ENCODE data around the gene MTFR1L. TPM values are rescaled to one million over a fixed set of nuclear protein-coding genes. Genes with fewer than 3 reads are reported as not detected.

The MTFR1L gene
- total RNA-seq, 4 donors from 2014 or later, result 91.1 to 107 (median 101) TPM

DNA sequence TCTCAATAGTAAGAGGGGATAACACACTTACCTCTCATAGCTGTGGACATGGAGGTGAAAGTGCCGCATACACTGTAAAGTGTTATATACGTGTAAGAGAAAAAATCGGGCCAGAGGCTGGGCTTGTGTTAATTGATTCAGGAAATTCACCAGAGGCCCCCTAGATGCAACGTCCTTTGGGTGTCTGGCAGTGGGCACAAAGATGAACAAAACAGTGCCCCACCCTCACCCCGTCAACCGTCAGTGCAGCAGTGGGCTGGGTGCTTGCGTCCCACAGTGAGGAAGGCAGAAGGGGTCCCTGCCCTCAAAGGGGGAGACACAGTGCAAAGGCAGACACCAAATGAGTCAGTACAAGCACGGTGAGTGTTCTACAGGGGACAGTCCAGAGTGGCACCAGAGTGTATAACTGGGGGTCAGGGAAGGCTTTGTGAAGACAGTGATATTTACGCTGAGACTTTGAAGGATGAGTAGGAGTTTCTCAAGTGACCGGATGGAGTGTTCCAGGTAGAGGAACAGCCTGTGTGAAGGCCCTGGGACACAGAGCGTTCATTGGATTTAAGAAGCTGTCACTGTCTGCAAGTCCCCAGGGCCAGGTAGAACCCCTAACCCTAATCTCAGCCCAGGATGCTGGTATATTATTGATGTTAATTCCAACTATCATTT, 6.6 kb upstream of the MTFR1L start:
- 80% methylated on average over 11 of the region's 11 CpGs for WGBS
- no peak for DNase-seq (ENCODE audit: extremely low spot score)
- intact Hi-C loops (cut with DNase I), result loop anchor here (5.0 kb wide), 1 partner anchor 206 kb away; no protein-coding TSS in a partner anchor

GRCh38 chr1:25813734-25814471, 5.9 kb upstream of the MTFR1L start:
- Histone ChIP-seq H3K27ac (replicated peaks in 1 of 4) (no peak overlapping the region), H3K9me3 (no peaks in the 10 kb centered on the region), H3K27me3 (no peaks in the 10 kb centered on the region), H3K4me1 (peaks cover 22 to 29% (median 27%) of the 10 kb centered on the region in 4 donors), H3K4me3 (no peak overlapping the region), H3K36me3 (peaks cover 32 to 77% (median 76%) of the 10 kb centered on the region in 4 donors)
- 90% methylated on average over 17 of the region's 24 CpGs for WGBS
- no peak for TF ChIP-seq POLR2AphosphoS5 (IDR thresholded peaks at IDR 0.05)
- no peak for TF ChIP-seq POLR2A (IDR thresholded peaks at IDR 0.05; ENCODE audit: low read depth)
- intact Hi-C loops (cut with DNase I), result loop anchor here (5.0 kb wide), 1 partner anchor 207 kb away; no protein-coding TSS in a partner anchor
- no peak for DNase-seq (ENCODE audit: extremely low spot score)

More for the DNA sequence above, 6.6 kb upstream of the MTFR1L start:
- H3K27ac ChIP-seq (replicated peaks in 1 of 4), result no peak overlapping the region
- no peak overlapping the region for H3K4me3 ChIP-seq
- H3K9me3 ChIP-seq, result no peaks in the 10 kb centered on the region
- TF ChIP-seq, protein P1, sequence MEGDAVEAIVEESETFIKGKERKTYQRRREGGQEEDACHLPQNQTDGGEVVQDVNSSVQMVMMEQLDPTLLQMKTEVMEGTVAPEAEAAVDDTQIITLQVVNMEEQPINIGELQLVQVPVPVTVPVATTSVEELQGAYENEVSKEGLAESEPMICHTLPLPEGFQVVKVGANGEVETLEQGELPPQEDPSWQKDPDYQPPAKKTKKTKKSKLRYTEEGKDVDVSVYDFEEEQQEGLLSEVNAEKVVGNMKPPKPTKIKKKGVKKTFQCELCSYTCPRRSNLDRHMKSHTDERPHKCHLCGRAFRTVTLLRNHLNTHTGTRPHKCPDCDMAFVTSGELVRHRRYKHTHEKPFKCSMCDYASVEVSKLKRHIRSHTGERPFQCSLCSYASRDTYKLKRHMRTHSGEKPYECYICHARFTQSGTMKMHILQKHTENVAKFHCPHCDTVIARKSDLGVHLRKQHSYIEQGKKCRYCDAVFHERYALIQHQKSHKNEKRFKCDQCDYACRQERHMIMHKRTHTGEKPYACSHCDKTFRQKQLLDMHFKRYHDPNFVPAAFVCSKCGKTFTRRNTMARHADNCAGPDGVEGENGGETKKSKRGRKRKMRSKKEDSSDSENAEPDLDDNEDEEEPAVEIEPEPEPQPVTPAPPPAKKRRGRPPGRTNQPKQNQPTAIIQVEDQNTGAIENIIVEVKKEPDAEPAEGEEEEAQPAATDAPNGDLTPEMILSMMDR (IDR thresholded peaks at IDR 0.05), result no peak
- TF ChIP-seq POLR2AphosphoS5 (IDR thresholded peaks at IDR 0.05) (no peak), POLR2A (IDR thresholded peaks at IDR 0.05; ENCODE audit: low read depth) (no peak), EP300 (IDR thresholded peaks at IDR 0.05) (no peak)
- H3K4me1 ChIP-seq, result peaks cover 15 to 25% (median 23%) of the 10 kb centered on the region in 4 donors
- no peaks in the 10 kb centered on the region for H3K27me3 ChIP-seq
- peaks cover 39 to 84% (median 82%) of the 10 kb centered on the region in 4 donors for H3K36me3 ChIP-seq

- Histone ChIP-seq H3K27me3 (no peaks in the 10 kb centered on the region), H3K36me3 (peaks cover 25 to 70% (median 69%) of the 10 kb centered on the region in 4 donors), H3K9me3 (no peaks in the 10 kb centered on the region), H3K27ac (replicated peaks in 1 of 4) (no peak overlapping the region), H3K4me3 (no peak overlapping the region), H3K4me1 (peaks cover 28 to 34% (median 30%) of the 10 kb centered on the region in 4 donors)
- 85% methylated on average over 7 of the region's 7 CpGs for WGBS
- TF ChIP-seq POLR2AphosphoS5 (IDR thresholded peaks at IDR 0.05) (no peak), POLR2A (IDR thresholded peaks at IDR 0.05; ENCODE audit: low read depth) (no peak), EP300 (IDR thresholded peaks at IDR 0.05) (no peak)
- TF ChIP-seq, protein P1 (IDR thresholded peaks at IDR 0.05), result no peak
- no peak for DNase-seq (ENCODE audit: extremely low spot score)
- intact Hi-C loops (cut with DNase I), result loop anchor here (5.0 kb wide), 1 partner anchor 207 kb away; no protein-coding TSS in a partner anchor
Measured at GRCh38 chr1:25814549-25815087, 5.1 kb upstream of the MTFR1L start.

GRCh38 chr1:25815208-25816111, 4.3 kb upstream of the MTFR1L start:
- H3K4me1 ChIP-seq, result peaks cover 20 to 28% (median 24%) of the 10 kb centered on the region in 4 donors
- H3K9me3 ChIP-seq, result no peaks in the 10 kb centered on the region
- H3K27ac ChIP-seq (replicated peaks in 1 of 4), result no peak overlapping the region
- H3K36me3 ChIP-seq, result peaks cover 18 to 61% (median 60%) of the 10 kb centered on the region in 4 donors
- no peak overlapping the region for H3K4me3 ChIP-seq
- no peak for TF ChIP-seq POLR2AphosphoS5 (IDR thresholded peaks at IDR 0.05)
- no peak for DNase-seq (ENCODE audit: extremely low spot score)
- H3K27me3 ChIP-seq, result no peaks in the 10 kb centered on the region
- 89% methylated on average over 19 of the region's 24 CpGs for WGBS
- intact Hi-C loops (cut with DNase I), result no loop called here

DNA sequence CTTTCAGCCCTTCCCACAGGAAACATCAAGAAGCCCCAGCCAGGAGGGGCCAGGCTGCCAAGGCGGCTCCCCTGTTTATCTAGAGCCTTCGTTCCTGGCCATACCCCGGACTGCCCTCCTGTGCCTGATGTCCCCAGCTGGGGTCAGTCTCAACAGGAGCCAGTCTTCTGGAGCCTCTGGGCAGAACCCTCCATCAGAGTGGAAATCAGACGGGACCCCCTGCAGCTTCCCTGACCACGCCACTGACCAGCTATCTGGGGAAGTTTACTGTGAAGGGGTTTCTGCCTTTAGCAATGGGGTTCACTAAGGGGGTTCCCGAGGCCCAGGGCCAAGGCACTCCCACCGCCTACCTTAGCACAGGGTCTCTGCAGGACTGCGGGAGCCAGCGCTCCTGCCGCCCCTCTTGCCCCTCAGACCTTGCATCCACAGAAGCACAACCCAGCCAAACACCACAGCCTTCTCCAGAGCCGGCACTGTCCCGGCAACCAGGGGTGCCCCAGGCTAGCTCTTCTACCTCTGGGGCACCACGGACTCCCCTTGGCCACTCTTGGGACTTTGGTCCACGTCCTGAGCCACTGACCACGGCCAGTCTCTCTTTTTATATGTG, 3.5 kb upstream of the MTFR1L start:
- Histone ChIP-seq H3K4me1 (peaks cover 19 to 28% (median 23%) of the 10 kb centered on the region in 4 donors), H3K9me3 (no peaks in the 10 kb centered on the region), H3K36me3 (peaks cover 18 to 57% (median 55%) of the 10 kb centered on the region in 4 donors), H3K4me3 (no peak overlapping the region), H3K27ac (replicated peaks in 1 of 4) (no peak overlapping the region), H3K27me3 (no peaks in the 10 kb centered on the region)
- WGBS, result 83% methylated on average over 8 of the region's 15 CpGs
- DNase-seq (ENCODE audit: extremely low spot score), result no peak
- intact Hi-C loops (cut with DNase I), result no loop called here
- TF ChIP-seq POLR2A (IDR thresholded peaks at IDR 0.05; ENCODE audit: low read depth) (no peak), POLR2AphosphoS5 (IDR thresholded peaks at IDR 0.05) (no peak), EP300 (IDR thresholded peaks at IDR 0.05) (no peak)
- TF ChIP-seq, protein P1 (IDR thresholded peaks at IDR 0.05), result no peak

Measured in esophagus muscularis mucosa (tissue), 4 donors.